H1 (cell line): Measurements from ENCODE around the gene MYL6. TPM values are rescaled to one million over a fixed set of nuclear protein-coding genes. Genes with fewer than 3 reads are reported as not detected.

Experiments
- CTCF ChIA-PET: fragments of 300-600 bp; sonication (Branson Sonifier 250); formaldehyde crosslinking; loops from one replicate; lab custom pipeline; 2021; ENCODE audit not compliant: partially characterized antibody; lab: Charles Lee
- POLR2A ChIA-PET: fragments of 300-600 bp; sonication (Branson Sonifier 250); formaldehyde crosslinking; loops from one replicate; lab custom pipeline; 2021; ENCODE audit warnings: inconsistent platforms; ENCODE audit not compliant: partially characterized antibody; lab: Charles Lee
- DNase-seq, 2 experiments: peaks; one replicate each; pipeline versions ENCODE4 v3.0.0 to v3.0.0-alpha.2; 2010 to 2022; ENCODE audit warnings: low spot score in 2 of 2, low read depth in 1 of 2, mixed read lengths in 1 of 2
- FAIRE-seq: peaks from 2 replicates; lab custom pipeline; 2011; peaks lifted over from hg19 to GRCh38; lab: Jason Lieb, UNC
- H2AFZ ChIP-seq: 2 replicates; pipeline ENCODE4 v1.8.1; 2012; ENCODE audit warnings: low read length, inconsistent platforms
- H2AK5ac ChIP-seq: 2 replicates; pipeline ENCODE4 v1.6.1; 2013; ENCODE audit warnings: low read depth, low read length
- H2BK120ac ChIP-seq: replicated peaks from 2 replicates; pipeline ENCODE3; 2013; ENCODE audit warnings: low read depth, low read length, inconsistent platforms
- H2BK12ac ChIP-seq: 2 replicates; pipeline ENCODE4 v1.6.1; 2013; ENCODE audit warnings: low read depth, low read length
- H2BK15ac ChIP-seq: 2 replicates; pipeline ENCODE4 v1.6.1; 2013; ENCODE audit warnings: low read length
- H2BK20ac ChIP-seq: 2 replicates; pipeline ENCODE4 v1.6.1; 2013; ENCODE audit warnings: low read length
- H2BK5ac ChIP-seq: 2 replicates; pipeline ENCODE4 v1.6.1; 2013; ENCODE audit warnings: low read depth, low read length
- H3K14ac ChIP-seq: 2 replicates; pipeline ENCODE4 v1.6.1; 2013; ENCODE audit warnings: inconsistent platforms; ENCODE audit not compliant: insufficient read length
- H3K18ac ChIP-seq: 2 replicates; pipeline ENCODE4 v1.6.1; 2013; ENCODE audit warnings: low read length; ENCODE audit errors: extremely low read depth
- H3K23ac ChIP-seq: 2 replicates; pipeline ENCODE4 v1.6.1; 2013; ENCODE audit warnings: inconsistent platforms; ENCODE audit not compliant: insufficient read length
- H3K23me2 ChIP-seq: 2 replicates; pipeline ENCODE4 v1.6.1; 2013; ENCODE audit warnings: low read depth, low read length
- H3K27ac ChIP-seq: 2 replicates; pipeline ENCODE4 v1.6.1; 2011; ENCODE audit warnings: low read depth, low read length, inconsistent platforms
- H3K27me3 ChIP-seq, 4 experiments: replicated peaks in 1 of 4; 1 replicate in 1 of 4; 2 replicates in 3 of 4; pipeline versions ENCODE4 v1.6.1 to v1.8.1; 2011 to 2013; ENCODE audit warnings: low read length in 3 of 4, mild to moderate bottlenecking in 3 of 4, inconsistent platforms in 2 of 4, mixed read lengths in 2 of 4, moderate library complexity in 1 of 4; ENCODE audit not compliant: control insufficient read depth in 3 of 4, insufficient read depth in 3 of 4; ENCODE audit errors: extremely low read depth in 1 of 4
- H3K36me3 ChIP-seq, 4 experiments: 2 replicates each; pipeline versions ENCODE4 v1.6.1 to v1.8.1; 2011 to 2013; ENCODE audit warnings: mild to moderate bottlenecking in 4 of 4, low read length in 3 of 4, moderate library complexity in 2 of 4, control low read depth in 1 of 4, inconsistent platforms in 1 of 4; ENCODE audit not compliant: insufficient read depth in 4 of 4, control insufficient read depth in 2 of 4
- H3K4ac ChIP-seq: replicated peaks from 2 replicates; pipeline ENCODE3; 2013; ENCODE audit warnings: low read length, low read depth, mixed read lengths, inconsistent platforms; ENCODE audit not compliant: insufficient read length
- H3K4me1 ChIP-seq, 4 experiments: replicated peaks in 1 of 4; 1 replicate in 1 of 4; 2 replicates in 3 of 4; pipeline versions ENCODE4 v1.6.1 to v1.8.1; 2011 to 2013; ENCODE audit warnings: low read length in 3 of 4, inconsistent platforms in 2 of 4, mixed read lengths in 1 of 4; ENCODE audit not compliant: insufficient read depth in 4 of 4, control insufficient read depth in 3 of 4
- H3K4me2 ChIP-seq, 2 experiments: 2 replicates each; pipeline versions ENCODE4 v1.6.1 to v1.8.1; 2011 to 2013; ENCODE audit warnings: low read depth in 2 of 2, low read length in 2 of 2, control low read depth in 1 of 2, inconsistent platforms in 1 of 2, mild to moderate bottlenecking in 1 of 2; ENCODE audit not compliant: insufficient read depth in 1 of 2
- H3K4me3 ChIP-seq, 4 experiments: fragments of 200-600, 300-600 bp in 1 of 4; sonication (generic), shearing (Covaris generic), sonication (Bioruptor Twin) in 1 of 4; 2 replicates each; pipeline versions ENCODE4 v1.5.1 to v1.8.1; 2011 to 2016; ENCODE audit warnings: low read length in 4 of 4, low read depth in 3 of 4, control low read depth in 2 of 4, inconsistent platforms in 2 of 4, mild to moderate bottlenecking in 2 of 4, mixed read lengths in 1 of 4, moderate library complexity in 1 of 4; ENCODE audit not compliant: insufficient read depth in 2 of 4; ENCODE audit errors: extremely low read depth in 1 of 4
- H3K56ac ChIP-seq: replicated peaks from 2 replicates; pipeline ENCODE3; 2013; ENCODE audit warnings: low read depth, mild to moderate bottlenecking, mixed read lengths, low read length, inconsistent platforms; ENCODE audit not compliant: insufficient read length
- H3K79me1 ChIP-seq: 2 replicates; pipeline ENCODE4 v1.6.1; 2013; ENCODE audit warnings: low read depth, low read length, control low read depth
- H3K79me2 ChIP-seq, 2 experiments: 2 replicates each; pipeline versions ENCODE4 v1.6.1 to v1.8.1; 2012 to 2013; ENCODE audit warnings: low read length in 2 of 2, mild to moderate bottlenecking in 2 of 2, inconsistent platforms in 1 of 2; ENCODE audit not compliant: insufficient read depth in 2 of 2, control insufficient read depth in 1 of 2
- H3K9ac ChIP-seq, 4 experiments: replicated peaks in 1 of 4; 1 replicate in 1 of 4; 2 replicates in 3 of 4; pipeline versions ENCODE4 v1.6.1 to v1.8.1; 2011 to 2013; ENCODE audit warnings: low read depth in 3 of 4, low read length in 3 of 4, control low read depth in 2 of 4, mild to moderate bottlenecking in 2 of 4, moderate library complexity in 2 of 4, inconsistent platforms in 1 of 4; ENCODE audit errors: extremely low read depth in 1 of 4
- H3K9me3 ChIP-seq, 2 experiments: 2 replicates each; pipeline versions ENCODE4 v1.6.1 to v1.8.1; 2012 to 2013; ENCODE audit warnings: mild to moderate bottlenecking in 2 of 2, moderate library complexity in 2 of 2, control low read depth in 1 of 2, inconsistent platforms in 1 of 2, low read depth in 1 of 2, low read length in 1 of 2, mixed read lengths in 1 of 2; ENCODE audit not compliant: insufficient read depth in 2 of 2
- H4K20me1 ChIP-seq, 2 experiments: replicated peaks in 1 of 2; 2 replicates each; pipeline versions ENCODE3 to v1.8.1; 2011 to 2013; ENCODE audit warnings: inconsistent platforms in 2 of 2, low read length in 2 of 2, mild to moderate bottlenecking in 1 of 2; ENCODE audit not compliant: insufficient read depth in 2 of 2, control insufficient read depth in 1 of 2
- H4K5ac ChIP-seq: 2 replicates; pipeline ENCODE4 v1.6.1; 2013; ENCODE audit warnings: low read length, low read depth, mixed read lengths, inconsistent platforms; ENCODE audit not compliant: insufficient read length
- H4K8ac ChIP-seq: 2 replicates; pipeline ENCODE4 v1.8.0; 2013; ENCODE audit warnings: mild to moderate bottlenecking, moderate library complexity, low read length, inconsistent platforms; ENCODE audit not compliant: insufficient read depth; ENCODE audit errors: extremely low read depth
- H4K91ac ChIP-seq: replicated peaks from 2 replicates; pipeline ENCODE3; 2013; ENCODE audit warnings: low read length, mixed read lengths, inconsistent platforms; ENCODE audit not compliant: insufficient read length
- MAFK ChIP-seq: IDR thresholded peaks from 2 replicates; pipeline ENCODE4 v1.6.1; 2012; ENCODE audit warnings: low read depth, mild to moderate bottlenecking, improper control_type of control experiment, low read length
- PHF8 ChIP-seq: fragments of 200-600 bp; sonication (generic); conservative IDR thresholded peaks from 2 replicates; pipeline ENCODE4 v1.7.1; 2012; ENCODE audit warnings: low read depth, mild to moderate bottlenecking, inconsistent platforms, low read length, moderate library complexity
- RNF2 ChIP-seq: fragments of 200-900, 300-1000 bp; sonication (generic); IDR thresholded peaks from 2 replicates; pipeline ENCODE4 v1.7.1; 2016; ENCODE audit warnings: borderline replicate concordance, low read depth, mild to moderate bottlenecking, antibody characterized with exemption, low read length; ENCODE audit not compliant: poor library complexity, severe bottlenecking; ENCODE audit errors: missing control alignments
- RXRA ChIP-seq: IDR thresholded peaks from 2 replicates; pipeline ENCODE4 v1.6.1; 2011; ENCODE audit warnings: low read depth, mild to moderate bottlenecking, low read length, moderate library complexity; ENCODE audit not compliant: insufficient read depth
- TEAD4 ChIP-seq: IDR thresholded peaks from 2 replicates; pipeline ENCODE4 v1.6.1; 2012; ENCODE audit warnings: low read depth, low read length, inconsistent platforms, mixed read lengths
- USF2 ChIP-seq: IDR thresholded peaks from 2 replicates; pipeline ENCODE4 v1.6.1; 2011; ENCODE audit warnings: low read length, improper control_type of control experiment
- YY1 ChIP-seq: IDR thresholded peaks from 2 replicates; pipeline ENCODE4 v1.6.1; 2011; ENCODE audit warnings: low read depth, mild to moderate bottlenecking, low read length
- WGBS, 2 experiments: shearing (Covaris generic) in 1 of 2; methylation state at CpG; one replicate each; pipeline versions ENCODE4 v1.1.6 to v1.1.7; 2013 to 2015; ENCODE audit warnings: low lambda C conversion rate in 2 of 2, mixed read lengths in 2 of 2, inconsistent platforms in 1 of 2, low coverage in 1 of 2, missing lambda C conversion rate in 1 of 2; ENCODE audit not compliant: insufficient replicate concordance in 2 of 2, insufficient coverage in 1 of 2, insufficient read length in 1 of 2; ENCODE audit errors: extremely low coverage in 1 of 2, missing lambda C conversion rate in 1 of 2; 5-methylcytosine and 5-hydroxymethylcytosine counted together
- polyA plus RNA-seq, 7 experiments: library from polyadenylated mRNA; depleted of rRNA in 3 of 7; stranded (reverse) in 5 of 7; unstranded in 2 of 7; fragments of >200 nt in 5 of 7; fragments of 200-250 nt in 2 of 7; gene quantifications; 1 replicate in 5 of 7; 2 replicates in 1 of 7; 4 replicates in 1 of 7; pipeline versions ENCODE4 v1.2.1 to v1.2.3, GENCODE V29; 2011 to 2013; ENCODE audit warnings: missing spikeins in 2 of 7, mixed read lengths in 2 of 7
- total RNA-seq: library from RNA; stranded (reverse); fragmentation: NEBNext Ultra II Directional; extraction: Animal tissue kit (Norgen Biotek cat#: 25700); gene quantifications from 2 replicates; pipeline ENCODE4 v1.2.1, GENCODE V29; 2021

MYL6 gene
- total and polyA plus RNA-seq, 2 of the 8 experiments (the other 6 are each of a cell fraction or from before 2014, with no cell fraction given), result 1,130 to 2,279 TPM

GRCh38 chr12:56137853-56138571, 20.1 kb upstream of the MYL6 start:
- Histone ChIP-seq H3K79me2 (no peaks in the 10 kb centered on the region), H4K8ac (no peak overlapping the region), H3K4me3 (no peak overlapping the region), H3K9ac (no peak overlapping the region), H2AK5ac (no peak overlapping the region), H4K20me1 (no peaks in the 10 kb centered on the region), H3K23me2 (no peaks in the 10 kb centered on the region), H2BK12ac (no peak overlapping the region), H2BK15ac (no peak overlapping the region), H3K27me3 (no peaks in the 10 kb centered on the region), H2BK20ac (no peak overlapping the region), H3K79me1 (no peaks in the 10 kb centered on the region), H3K4me2 (no peak overlapping the region), H3K14ac (no peak overlapping the region), H3K27ac (no peak overlapping the region), H2BK5ac (no peak overlapping the region), H3K4me1 (no peaks in the 10 kb centered on the region), H3K56ac (no peak overlapping the region), H3K23ac (no peak overlapping the region), H3K9me3 (no peaks in the 10 kb centered on the region), H2BK120ac (no peak overlapping the region), H2AFZ (no peak overlapping the region), H3K18ac (no peak overlapping the region), H3K36me3 (peaks cover 20 to 71% (median 62%) of the 10 kb centered on the region in 4 experiments; a peak in 7 of 8 replicates), H3K4ac (no peak overlapping the region), H4K5ac (no peak overlapping the region), H4K91ac (no peak overlapping the region)
- ChIA-PET CTCF (interaction anchor here (0.5 to 2.0 kb wide), 6 partner anchors 8 to 52 kb away, joined by 3 to 6 read pairs (median 3); partner anchors contain the start of genes ESYT1 and SMARCC2), POLR2A (interaction anchor here (1.1 to 6.5 kb wide), 3 partner anchors 12 to 178 kb away, joined by 3 to 43 read pairs (median 7); partner anchors contain the start of genes CNPY2, MYL6B and RPL41)
- 93% methylated on average over 14 of the region's 14 CpGs; no CpG with 5 or more reads in 1 of the 2 experiments for WGBS, 2 experiments
- no peak for TF ChIP-seq YY1
- TF ChIP-seq MAFK, result no peak
- TF ChIP-seq TEAD4, result no peak
- no peak for TF ChIP-seq RNF2
- TF ChIP-seq PHF8, result no peak
- no peak for TF ChIP-seq RXRA
- no peak for TF ChIP-seq USF2
- FAIRE-seq (no peak), DNase-seq (no peak)
